OCI-LY3 (cell line): ENCODE data around the gene HIPK2.

ENCODE experiments used
- CTCF ChIP-seq: fragments of 200-600, 300-600 bp; sonication (generic); IDR thresholded peaks from 2 replicates; pipeline ENCODE4 v1.5.1; 2014; ENCODE audit warnings: antibody characterized with exemption, low read length, low read depth
- EZH2phosphoT487 ChIP-seq: fragments of 200-600 bp; shearing (Covaris generic); IDR thresholded peaks from 2 replicates; pipeline ENCODE4 v1.6.1; 2018; ENCODE audit warnings: antibody characterized with exemption, mixed run types, low read depth

- no peak for TF ChIP-seq CTCF
- no peak for TF ChIP-seq EZH2phosphoT487
Measured at GRCh38 chr7:139562491-139562890, 215.3 kb downstream of the HIPK2 start.
